ENCODE measurements around the gene MARCKS.

- TF ChIP-seq CTCF (IDR thresholded peaks at IDR 0.05) (no peak), POLR2A (IDR thresholded peaks at IDR 0.05) (no peak)
Observed at GRCh38 chr6:113903666-113904330, 46.7 kb downstream of the MARCKS start.
